IPS-18a (cell line): ENCODE data around the gene DKKL1.

Experiments used
- H3K27ac ChIP-seq: one replicate; pipeline ENCODE4 v1.5.1; 2013; ENCODE audit warnings: low read length
- H3K27me3 ChIP-seq: one replicate; pipeline ENCODE4 v1.6.1; 2013; ENCODE audit warnings: mild to moderate bottlenecking, low read length; ENCODE audit not compliant: control insufficient read depth, insufficient read depth
- H3K36me3 ChIP-seq: one replicate; pipeline ENCODE4 v1.6.1; 2013; ENCODE audit warnings: low read depth, low read length; ENCODE audit not compliant: control insufficient read depth
- H3K4me1 ChIP-seq: one replicate; pipeline ENCODE4 v1.6.1; 2013; ENCODE audit warnings: low read depth, low read length; ENCODE audit not compliant: control insufficient read depth
- H3K4me3 ChIP-seq: one replicate; pipeline ENCODE4 v1.5.1; 2013; ENCODE audit warnings: low read length
- H3K9ac ChIP-seq: one replicate; pipeline ENCODE4 v1.6.1; 2013; ENCODE audit warnings: mild to moderate bottlenecking, low read length, moderate library complexity
- H3K9me3 ChIP-seq: one replicate; pipeline ENCODE4 v1.6.1; 2013; ENCODE audit warnings: low read depth, low read length; ENCODE audit not compliant: control insufficient read depth

The DKKL1 gene

DNA sequence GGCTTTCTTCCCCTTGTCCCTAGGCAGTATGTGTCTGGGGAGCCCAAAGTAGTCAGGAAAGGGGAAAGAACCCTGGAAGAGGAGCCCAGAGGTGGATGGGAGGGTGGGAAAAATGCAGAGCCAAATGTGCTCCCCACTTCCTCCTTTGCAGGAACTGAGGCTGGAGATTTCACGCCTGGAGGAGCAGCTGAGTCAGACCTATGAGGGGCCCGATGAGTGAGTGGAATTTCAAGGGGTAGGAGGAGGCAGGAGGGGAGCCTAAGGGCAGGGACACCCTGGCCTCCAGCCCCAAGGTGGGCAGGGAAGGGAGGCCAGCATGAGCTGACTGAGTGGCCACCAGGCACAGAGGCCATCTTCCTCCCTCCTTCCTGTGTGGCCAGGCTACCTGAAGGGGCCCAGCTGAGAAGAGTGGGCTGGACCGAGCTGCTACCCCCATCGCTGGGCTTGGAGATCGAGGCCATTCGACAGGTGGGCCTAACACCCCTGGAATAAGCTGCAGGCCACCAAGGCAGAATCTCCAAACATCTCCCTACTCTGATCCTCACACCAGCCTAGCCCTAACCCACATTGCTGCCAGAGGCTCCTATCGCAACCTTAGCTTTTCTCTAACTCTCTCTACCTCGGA, 45.3 kb downstream of the DKKL1 start:
- Histone ChIP-seq H3K9me3 (no peaks in the 10 kb centered on the region), H3K4me1 (peaks cover 10% of the 10 kb centered on the region), H3K4me3 (no peak overlapping the region), H3K27me3 (no peaks in the 10 kb centered on the region), H3K36me3 (no peaks in the 10 kb centered on the region), H3K9ac (no peak overlapping the region), H3K27ac (no peak overlapping the region)

DNA sequence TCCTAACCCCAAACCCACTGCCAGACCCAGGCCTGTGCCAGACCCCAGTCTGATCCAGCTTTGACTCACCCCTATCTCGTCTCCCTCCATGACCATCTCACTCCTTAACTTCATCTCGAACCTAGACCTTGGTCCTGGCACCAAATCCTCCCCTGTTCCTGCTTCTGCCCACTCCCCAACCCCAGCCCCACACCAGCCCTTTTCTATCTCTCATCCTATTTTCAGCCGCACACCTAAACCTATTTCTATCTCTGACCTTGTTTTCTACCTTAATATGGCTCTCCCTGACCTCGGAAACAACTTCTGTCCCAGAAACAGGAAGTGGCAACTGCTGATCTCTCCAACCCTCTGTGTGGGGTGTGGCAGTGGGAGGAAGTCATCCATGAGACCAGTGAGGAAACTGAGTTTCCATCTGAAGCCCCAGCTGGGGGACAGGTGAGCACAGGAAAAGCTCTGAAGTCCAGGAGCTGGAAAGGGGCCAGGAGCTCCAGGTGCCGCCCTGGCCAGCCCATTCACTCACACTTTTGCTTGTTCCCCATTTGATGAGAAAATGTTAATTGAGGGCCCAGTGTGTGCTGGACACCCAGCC, 45.9 kb downstream of the DKKL1 start:
- H3K27ac ChIP-seq, result no peak overlapping the region
- no peaks in the 10 kb centered on the region for H3K27me3 ChIP-seq
- H3K9ac ChIP-seq, result no peak overlapping the region
- no peaks in the 10 kb centered on the region for H3K36me3 ChIP-seq
- no peaks in the 10 kb centered on the region for H3K9me3 ChIP-seq
- no peak overlapping the region for H3K4me3 ChIP-seq
- H3K4me1 ChIP-seq, result peaks cover 4% of the 10 kb centered on the region

DNA sequence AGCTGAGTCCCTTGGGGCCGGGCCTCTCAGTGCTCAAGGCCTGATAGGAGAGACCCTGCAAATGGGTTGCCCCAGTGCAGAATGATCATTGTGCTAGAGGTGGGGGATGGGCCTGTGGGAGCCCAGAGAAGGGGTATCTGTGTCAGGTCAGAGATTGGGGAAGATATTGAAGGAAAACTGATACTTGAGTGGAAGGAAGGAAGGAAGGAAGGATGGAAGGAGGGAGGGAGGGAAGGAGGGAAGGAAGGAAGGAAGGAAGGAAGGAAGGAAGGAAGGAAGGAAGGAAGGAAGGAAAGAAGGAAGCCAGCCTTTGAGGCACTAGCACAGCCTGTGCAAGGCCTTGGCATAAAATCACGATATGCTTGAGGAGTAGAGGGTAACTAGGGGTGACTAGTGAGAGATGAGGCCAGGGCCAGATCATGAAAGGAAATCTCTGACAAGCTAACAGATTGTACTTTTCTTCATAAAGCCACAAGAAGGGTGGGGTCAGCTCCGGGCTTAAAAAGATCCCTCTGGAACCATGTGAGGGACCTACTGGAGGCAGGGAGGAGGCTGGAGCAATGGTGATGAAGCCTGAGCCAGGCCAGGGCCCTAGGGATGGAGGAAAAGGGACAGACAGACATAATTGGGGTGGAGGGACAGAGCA, 48.1 kb downstream of the DKKL1 start:
- H3K9ac ChIP-seq, result no peak overlapping the region
- H3K4me3 ChIP-seq, result no peak overlapping the region

DNA sequence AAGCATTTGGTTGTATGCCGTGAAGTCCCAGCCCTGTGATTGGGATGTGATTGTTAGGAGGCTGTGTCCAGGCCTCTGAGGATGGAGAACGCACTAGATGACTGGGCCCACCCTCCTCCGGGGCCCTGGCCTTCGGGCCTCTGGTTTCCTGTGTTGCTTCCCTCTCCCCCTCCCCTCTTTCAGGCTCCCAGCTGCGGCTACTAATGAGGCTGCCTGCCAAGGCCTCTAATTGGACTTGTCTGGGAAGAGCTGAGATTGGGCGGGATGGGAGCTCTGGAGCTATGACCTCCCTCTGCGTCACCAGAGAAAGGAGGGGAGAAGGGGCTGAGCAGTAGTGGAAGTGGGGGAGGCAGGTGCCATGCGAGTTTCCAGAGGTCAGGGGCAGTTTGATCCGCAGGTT, 49.7 kb downstream of the DKKL1 start:
- Histone ChIP-seq H3K27me3 (no peaks in the 10 kb centered on the region), H3K4me3 (no peak overlapping the region), H3K4me1 (no peaks in the 10 kb centered on the region), H3K9me3 (no peaks in the 10 kb centered on the region), H3K36me3 (no peaks in the 10 kb centered on the region), H3K9ac (no peak overlapping the region), H3K27ac (no peak overlapping the region)

More for the DNA sequence above, 48.1 kb downstream of the DKKL1 start:
- Histone ChIP-seq H3K27me3 (no peaks in the 10 kb centered on the region), H3K9me3 (no peaks in the 10 kb centered on the region), H3K4me1 (no peaks in the 10 kb centered on the region), H3K27ac (no peak overlapping the region), H3K36me3 (no peaks in the 10 kb centered on the region)

GRCh38 chr19:49414256-49414655, 50.6 kb downstream of the DKKL1 start:
- H3K27ac ChIP-seq, result no peak overlapping the region
- no peak overlapping the region for H3K4me3 ChIP-seq
- H3K4me1 ChIP-seq, result no peaks in the 10 kb centered on the region
- no peak overlapping the region for H3K9ac ChIP-seq
- no peaks in the 10 kb centered on the region for H3K36me3 ChIP-seq
- H3K9me3 ChIP-seq, result no peaks in the 10 kb centered on the region
- no peaks in the 10 kb centered on the region for H3K27me3 ChIP-seq

GRCh38 chr19:49415102-49415809, 51.6 kb downstream of the DKKL1 start:
- H3K27ac ChIP-seq, result no peak overlapping the region
- H3K9ac ChIP-seq, result no peak overlapping the region
- no peak overlapping the region for H3K4me3 ChIP-seq
- no peaks in the 10 kb centered on the region for H3K36me3 ChIP-seq
- H3K9me3 ChIP-seq, result no peaks in the 10 kb centered on the region
- H3K4me1 ChIP-seq, result no peaks in the 10 kb centered on the region
- H3K27me3 ChIP-seq, result no peaks in the 10 kb centered on the region

DNA sequence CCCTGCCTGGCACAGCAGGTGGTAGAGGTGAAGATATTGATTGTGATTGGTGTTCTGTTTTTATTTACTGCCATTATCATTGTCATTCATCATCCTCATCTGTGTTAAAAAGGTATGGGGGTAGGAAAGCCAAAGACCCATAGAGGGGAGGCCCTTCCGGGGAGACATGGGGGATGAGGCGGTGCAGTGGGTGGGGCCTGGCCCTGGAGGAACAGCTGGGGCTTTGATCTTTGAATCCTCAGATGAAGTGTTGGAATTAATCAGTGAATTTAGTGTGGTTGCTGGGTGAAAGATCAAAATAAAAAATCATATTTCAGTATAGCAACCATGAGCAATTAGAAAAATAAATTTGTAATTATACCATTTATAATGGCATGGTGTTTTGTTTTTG, 52.1 kb downstream of the DKKL1 start:
- no peak overlapping the region for H3K9ac ChIP-seq
- peaks cover under 1% of the 10 kb centered on the region for H3K27me3 ChIP-seq
- H3K4me1 ChIP-seq, result peaks cover 5% of the 10 kb centered on the region

DNA sequence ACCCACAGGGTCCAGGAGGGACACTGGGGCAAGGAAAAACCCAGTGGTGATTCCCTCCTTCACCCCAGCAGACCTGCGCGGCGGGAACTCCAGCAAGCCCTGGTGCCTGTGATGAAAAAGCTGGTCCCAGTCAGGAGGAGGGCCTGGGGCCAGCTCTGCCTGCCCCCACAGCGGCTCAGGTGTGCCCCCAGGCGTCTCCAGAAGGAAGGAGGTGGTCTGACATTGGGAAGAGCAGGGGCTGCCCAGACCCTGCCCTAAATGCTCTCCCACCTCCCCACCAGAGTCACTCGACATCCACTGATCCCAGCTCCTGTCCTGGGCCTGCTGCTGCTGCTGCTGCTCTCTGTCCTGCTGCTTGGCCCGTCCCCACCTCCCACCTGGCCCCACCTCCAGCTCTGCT, 53.4 kb downstream of the DKKL1 start:
- Histone ChIP-seq H3K9me3 (no peaks in the 10 kb centered on the region), H3K27me3 (peaks cover 13% of the 10 kb centered on the region), H3K9ac (no peak overlapping the region), H3K36me3 (no peaks in the 10 kb centered on the region), H3K27ac (no peak overlapping the region), H3K4me3 (no peak overlapping the region), H3K4me1 (peaks cover 6% of the 10 kb centered on the region)

More for the DNA sequence above, 52.1 kb downstream of the DKKL1 start:
- no peak overlapping the region for H3K27ac ChIP-seq
- H3K36me3 ChIP-seq, result no peaks in the 10 kb centered on the region
- no peak overlapping the region for H3K4me3 ChIP-seq
- no peaks in the 10 kb centered on the region for H3K9me3 ChIP-seq

GRCh38 chr19:49418511-49418910, 54.8 kb downstream of the DKKL1 start:
- H3K36me3 ChIP-seq, result no peaks in the 10 kb centered on the region
- peaks cover 27% of the 10 kb centered on the region for H3K27me3 ChIP-seq
- no peak overlapping the region for H3K27ac ChIP-seq
- no peak overlapping the region for H3K4me3 ChIP-seq
- H3K9ac ChIP-seq, result no peak overlapping the region
- H3K4me1 ChIP-seq, result peaks cover 6% of the 10 kb centered on the region
- no peaks in the 10 kb centered on the region for H3K9me3 ChIP-seq

- Histone ChIP-seq H3K4me1 (peaks cover 6% of the 10 kb centered on the region), H3K27ac (no peak overlapping the region), H3K27me3 (peaks cover 34% of the 10 kb centered on the region), H3K4me3 (no peak overlapping the region), H3K36me3 (no peaks in the 10 kb centered on the region), H3K9ac (no peak overlapping the region), H3K9me3 (no peaks in the 10 kb centered on the region)
Observed at GRCh38 chr19:49419173-49419572, 55.5 kb downstream of the DKKL1 start.

- H3K27me3 ChIP-seq, result peaks cover 44% of the 10 kb centered on the region
- H3K4me1 ChIP-seq, result peaks cover 7% of the 10 kb centered on the region
- no peak overlapping the region for H3K4me3 ChIP-seq
- no peaks in the 10 kb centered on the region for H3K9me3 ChIP-seq
- no peaks in the 10 kb centered on the region for H3K36me3 ChIP-seq
- no peak overlapping the region for H3K9ac ChIP-seq
- no peak overlapping the region for H3K27ac ChIP-seq
Observed at GRCh38 chr19:49420227-49420626, 56.5 kb downstream of the DKKL1 start.
